ENCODE data around the gene C10orf71.
A peak's percentile ranks its signal among the peaks of the same experiment; 100 is the strongest.

Gene C10orf71

GRCh38 chr10:49257154-49257553, 41.8 kb upstream of the C10orf71 start:
- POLR2A ChIA-PET: no interaction called here
- CTCF ChIA-PET: no interaction called here
- TF ChIP-seq CTCF (IDR thresholded peaks at IDR 0.05; ENCODE audit: control extremely low read depth, extremely low read depth, low read depth, missing control alignments): no peak
- DNase-seq (ENCODE audit: extremely low spot score): peak; percentile 34

DNA sequence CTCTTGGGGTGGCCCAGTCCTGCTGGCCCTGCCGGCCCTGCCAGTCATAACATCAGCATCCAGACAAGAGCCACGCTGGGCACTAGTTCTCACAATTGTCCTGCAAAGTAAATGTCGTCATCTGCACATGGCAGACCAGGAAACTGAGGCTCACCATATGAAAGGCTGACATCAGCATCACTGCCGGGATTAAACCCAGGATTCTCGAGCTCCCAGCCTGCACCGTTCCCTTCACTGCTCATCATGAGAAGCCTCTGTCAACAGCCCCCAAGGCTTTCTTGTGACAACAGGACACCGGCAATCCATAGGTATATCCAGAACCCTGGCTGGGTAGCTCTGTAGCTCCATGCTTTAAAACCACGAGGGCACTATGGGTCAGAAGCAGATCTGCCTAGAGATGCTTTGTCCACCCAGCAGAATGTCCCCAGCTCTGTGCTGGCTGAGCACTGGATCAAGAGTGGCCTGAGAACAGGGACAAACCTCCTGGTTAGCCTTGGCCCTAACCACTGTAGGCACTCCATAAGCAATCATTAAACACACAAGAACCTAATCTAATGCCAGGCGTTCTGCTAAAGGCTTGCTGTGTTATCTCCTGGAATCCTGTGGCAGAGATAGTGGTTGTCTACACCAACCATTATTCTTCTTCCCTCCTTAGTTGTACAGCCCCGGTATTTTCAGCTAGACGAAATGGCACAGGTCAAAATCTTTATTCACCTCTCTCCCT, 41.2 kb upstream of the C10orf71 start:
- DNase-seq (ENCODE audit: extremely low spot score): no peak
- no peak for TF ChIP-seq CTCF (IDR thresholded peaks at IDR 0.05; ENCODE audit: control extremely low read depth, extremely low read depth, low read depth, missing control alignments)
- CTCF ChIA-PET: no interaction called here
- POLR2A ChIA-PET: no interaction called here

DNA sequence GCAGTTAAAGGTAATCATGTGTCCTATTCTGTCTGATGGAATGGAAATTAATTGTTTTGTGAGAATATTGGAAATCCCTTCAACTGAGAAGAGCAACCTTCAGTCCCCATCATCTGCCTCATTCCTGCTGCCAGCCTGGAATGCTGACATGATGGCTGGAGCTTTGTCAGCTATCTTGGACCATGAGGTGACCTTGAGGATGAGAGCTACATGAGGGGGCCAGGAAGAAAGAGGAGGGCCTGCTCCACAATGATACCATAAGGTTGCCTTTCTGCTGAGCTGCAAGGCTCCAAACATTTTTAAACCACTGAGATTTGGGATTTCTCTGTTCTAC, 40.7 kb upstream of the C10orf71 start:
- no peak for DNase-seq (ENCODE audit: extremely low spot score)
- ChIA-PET CTCF (no interaction called here), POLR2A (no interaction called here)
- TF ChIP-seq CTCF (IDR thresholded peaks at IDR 0.05; ENCODE audit: control extremely low read depth, extremely low read depth, low read depth, missing control alignments): no peak

- ChIA-PET POLR2A (no interaction called here), CTCF (no interaction called here)
- no peak for DNase-seq (ENCODE audit: extremely low spot score)
- no peak for TF ChIP-seq CTCF (IDR thresholded peaks at IDR 0.05; ENCODE audit: control extremely low read depth, extremely low read depth, low read depth, missing control alignments)
Measured at GRCh38 chr10:49260644-49261296, 38.2 kb upstream of the C10orf71 start.

DNA sequence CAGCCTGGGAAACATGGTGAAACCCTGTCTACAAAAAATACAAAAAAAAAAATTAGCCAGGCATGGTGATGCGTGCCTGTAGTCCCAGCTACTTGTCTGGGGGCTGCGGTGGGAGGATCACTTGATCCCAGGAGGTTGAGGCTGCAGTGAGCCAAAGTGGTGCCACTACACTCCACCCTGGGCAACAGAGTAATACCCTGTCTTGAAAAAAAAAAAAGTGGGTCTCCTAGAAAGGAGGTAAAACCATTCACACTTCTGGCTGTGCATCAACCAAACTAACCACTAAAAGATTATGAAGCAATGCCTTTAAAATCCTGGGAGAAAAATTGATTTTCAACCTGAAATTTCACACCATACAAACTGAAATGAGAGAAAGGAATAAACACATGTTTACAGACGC, 35.4 kb upstream of the C10orf71 start:
- TF ChIP-seq CTCF (IDR thresholded peaks at IDR 0.05; ENCODE audit: control extremely low read depth, extremely low read depth, low read depth, missing control alignments): no peak
- DNase-seq (ENCODE audit: extremely low spot score): no peak
- ChIA-PET POLR2A (no interaction called here), CTCF (interaction anchor here (1.0 kb wide), 1 partner anchor 10 kb away, joined by 3 read pairs; no protein-coding TSS in a partner anchor)

DNA sequence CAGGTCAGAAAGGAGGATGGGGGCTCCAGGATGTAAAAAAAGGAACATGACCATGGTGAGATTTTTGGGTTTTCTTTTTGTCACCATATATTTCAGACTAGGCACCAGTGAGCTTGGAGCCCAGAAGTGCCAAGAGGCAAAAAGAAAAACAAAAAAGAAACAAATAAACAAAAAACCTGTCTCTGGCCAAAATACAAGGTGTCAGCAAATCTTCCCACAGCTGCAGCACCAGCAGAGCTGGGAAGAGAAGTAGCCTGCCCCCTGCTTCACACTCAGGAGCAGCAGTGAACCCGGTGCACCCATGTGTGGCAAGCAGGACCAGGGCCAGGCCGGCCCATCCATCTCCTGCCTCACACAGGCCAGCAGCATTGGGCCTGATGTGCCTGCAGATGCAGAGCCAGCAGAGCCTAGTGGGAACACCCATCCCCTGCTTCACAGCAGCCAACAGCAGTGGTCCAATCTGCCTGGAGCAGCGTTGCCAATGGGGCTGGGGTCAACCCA, 34.7 kb upstream of the C10orf71 start:
- ChIA-PET POLR2A (no interaction called here), CTCF (interaction anchor here (1.0 kb wide), 1 partner anchor 9 kb away, joined by 3 read pairs; no protein-coding TSS in a partner anchor)
- DNase-seq (ENCODE audit: extremely low spot score): no peak
- no peak for TF ChIP-seq CTCF (IDR thresholded peaks at IDR 0.05; ENCODE audit: control extremely low read depth, extremely low read depth, low read depth, missing control alignments)

Measured in GM10248 (cell line).